NCI-H1092 (cell line): ENCODE measurements around the gene TOB1.

Experiments used
- DNase-seq: peaks from one replicate; lab custom pipeline; 2025; lab: John Stamatoyannopoulos, UW

TOB1 gene

DNA sequence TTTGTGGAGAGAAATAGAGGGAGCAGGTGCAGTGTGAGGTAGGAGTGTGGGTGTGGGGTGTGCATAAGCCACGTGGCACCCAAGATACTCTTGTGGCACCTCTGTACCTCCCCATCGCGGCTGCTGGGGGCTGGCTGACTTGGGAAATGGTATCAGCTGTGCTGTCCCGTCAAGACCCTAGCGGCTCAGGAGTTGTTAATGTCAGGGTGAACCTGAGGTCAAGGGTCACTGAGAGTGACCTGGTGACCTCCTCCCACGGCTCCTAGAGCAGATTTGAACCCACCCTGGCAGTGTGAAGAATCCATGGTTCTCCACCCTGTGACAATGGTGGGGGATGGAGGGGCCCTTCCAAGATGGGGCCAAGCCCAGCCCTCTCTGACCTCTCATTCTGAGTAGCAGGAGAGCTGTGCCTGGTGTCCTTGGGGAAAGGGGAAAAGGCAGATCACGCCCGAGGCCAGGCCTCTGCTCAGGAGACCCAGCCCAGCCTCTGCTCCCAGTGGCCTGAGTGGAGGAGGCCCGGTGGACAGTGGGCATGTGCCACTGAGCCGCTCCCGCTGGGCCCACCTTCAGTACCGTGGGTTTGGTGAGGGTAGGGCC lies 33.8 kb downstream of the TOB1 start:
- no peak for DNase-seq

DNA sequence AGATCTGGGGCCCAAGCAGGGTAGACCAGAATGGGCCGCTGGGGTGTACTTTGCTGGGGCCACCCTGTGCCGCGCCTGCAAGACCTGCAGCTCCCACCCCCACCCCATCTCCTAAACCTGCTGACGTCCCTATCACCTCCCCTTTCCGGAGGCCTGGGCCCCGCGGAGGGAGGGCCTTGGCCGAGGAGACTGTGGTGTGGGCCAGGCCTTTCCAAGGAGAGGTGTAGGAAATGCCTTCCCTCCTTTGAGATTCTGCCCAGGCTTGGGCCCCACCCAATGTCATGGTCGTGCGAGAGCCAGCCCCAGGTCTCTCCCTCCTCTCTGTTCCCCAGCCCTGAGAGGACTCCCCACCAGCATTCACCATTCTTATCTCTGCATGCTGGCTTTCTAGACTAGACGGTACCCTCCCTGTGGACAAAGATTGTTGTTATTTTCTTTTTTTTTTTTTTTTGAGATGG lies 34.7 kb downstream of the TOB1 start:
- DNase-seq, result no peak

DNA sequence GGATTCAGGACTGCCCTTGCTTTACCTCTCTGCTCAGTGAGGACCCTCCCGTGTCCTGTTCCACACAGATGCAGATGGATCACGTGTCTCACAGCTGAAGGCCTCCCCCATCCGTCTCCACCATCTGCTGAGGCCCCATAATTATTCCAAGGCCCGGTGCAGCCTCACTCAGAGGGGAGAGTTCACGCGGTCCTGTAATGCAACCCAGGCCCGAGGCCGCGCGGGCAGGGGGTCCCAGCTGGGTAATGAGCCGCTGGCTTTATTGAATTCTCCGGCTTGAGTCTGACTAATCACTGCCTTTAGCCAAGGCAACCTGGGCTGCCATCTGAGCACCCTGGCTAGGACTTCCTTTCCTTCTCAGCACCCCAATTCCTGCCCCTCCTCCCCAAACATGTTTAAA lies 35.2 kb downstream of the TOB1 start:
- no peak for DNase-seq

DNA sequence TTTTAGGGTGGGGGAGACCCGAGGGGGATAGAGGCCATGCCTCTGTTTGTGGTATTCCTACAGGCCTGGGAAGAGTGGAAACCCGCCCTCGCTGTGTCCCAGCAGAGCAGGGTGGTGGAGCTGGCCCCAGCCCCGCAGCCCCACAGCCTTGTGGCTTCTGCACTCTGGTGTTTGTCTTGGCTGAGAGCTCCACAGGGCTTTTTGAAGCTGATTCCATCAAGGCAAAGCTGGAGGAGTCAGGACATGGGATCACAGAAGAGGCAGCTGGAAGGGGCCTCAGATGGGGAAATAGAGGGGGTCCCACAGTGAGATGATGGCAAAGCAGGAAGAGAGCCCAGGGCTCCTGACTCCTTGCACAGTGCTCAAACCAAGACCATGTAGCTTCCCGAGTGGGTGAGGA lies 35.8 kb downstream of the TOB1 start:
- no peak for DNase-seq

DNA sequence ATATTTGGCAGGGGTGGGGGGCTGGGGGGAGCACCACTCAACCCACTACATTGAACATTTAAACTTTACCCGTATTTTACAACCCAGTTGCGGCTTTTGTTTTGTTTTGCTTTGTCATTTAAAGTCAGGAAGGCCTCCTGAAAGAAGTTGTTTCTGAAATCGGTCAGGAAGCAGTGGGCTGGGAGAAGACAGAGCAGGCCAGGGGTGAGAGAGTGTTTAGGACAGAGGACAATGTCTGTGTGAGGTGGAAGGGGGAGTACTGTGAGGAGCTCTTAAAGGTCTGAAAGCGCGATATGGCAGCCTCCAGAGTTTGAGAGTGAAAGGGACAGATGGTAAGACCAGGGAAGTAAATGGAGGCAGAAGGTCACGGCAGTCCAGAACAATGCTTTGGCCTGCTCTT lies 36.8 kb downstream of the TOB1 start:
- DNase-seq, result no peak

DNA sequence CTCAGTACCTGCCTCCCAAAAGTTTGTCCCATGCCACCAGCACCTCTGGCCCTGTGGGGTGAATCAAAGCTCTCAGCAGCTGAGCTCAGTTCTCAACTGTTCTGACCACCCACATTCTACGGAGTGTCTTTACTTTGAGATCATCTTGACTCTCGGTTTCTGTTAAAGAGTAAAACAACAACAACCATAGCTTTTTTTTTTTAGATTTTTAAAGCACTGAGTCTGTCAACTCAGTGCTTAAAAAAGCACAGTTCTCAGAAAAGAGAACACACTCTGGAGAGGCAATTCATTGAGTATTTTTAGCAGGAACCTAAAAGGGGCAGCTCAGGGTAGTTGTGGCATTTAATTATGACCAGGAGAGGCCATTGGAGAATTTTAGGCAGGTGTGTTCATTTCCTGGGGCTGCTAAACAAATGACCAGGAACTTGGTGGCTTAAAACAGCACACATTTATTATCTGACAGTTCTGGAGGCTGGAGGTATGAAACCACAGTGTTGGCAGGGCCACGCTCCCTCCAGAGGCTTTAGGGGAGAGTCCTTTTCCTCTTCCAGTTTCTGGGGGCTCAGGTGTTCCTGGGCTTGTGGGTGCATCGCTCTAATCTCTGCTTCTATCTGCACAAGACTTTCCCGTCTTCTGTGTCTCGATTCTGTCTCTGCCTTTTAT lies 37.5 kb downstream of the TOB1 start:
- DNase-seq, result no peak

DNA sequence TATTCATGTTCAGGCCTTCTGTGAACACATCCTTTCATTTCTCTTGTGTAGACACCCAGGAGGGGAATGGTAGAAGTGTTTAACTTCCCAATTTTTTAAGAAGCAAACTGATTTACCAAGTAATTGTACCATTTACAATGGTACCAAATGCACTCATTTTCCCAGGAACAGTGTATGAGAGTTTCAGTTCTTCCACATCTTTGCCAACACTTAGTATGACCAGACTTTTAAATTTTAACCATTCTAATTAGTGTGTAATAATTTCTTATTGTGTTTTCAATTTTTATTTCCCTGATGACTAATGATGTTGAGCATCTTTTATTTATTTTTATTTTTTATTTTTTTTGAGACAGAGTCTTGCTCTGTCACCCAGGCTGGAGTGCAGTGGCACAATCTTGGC lies 41.0 kb downstream of the TOB1 start:
- DNase-seq, result no peak

DNA sequence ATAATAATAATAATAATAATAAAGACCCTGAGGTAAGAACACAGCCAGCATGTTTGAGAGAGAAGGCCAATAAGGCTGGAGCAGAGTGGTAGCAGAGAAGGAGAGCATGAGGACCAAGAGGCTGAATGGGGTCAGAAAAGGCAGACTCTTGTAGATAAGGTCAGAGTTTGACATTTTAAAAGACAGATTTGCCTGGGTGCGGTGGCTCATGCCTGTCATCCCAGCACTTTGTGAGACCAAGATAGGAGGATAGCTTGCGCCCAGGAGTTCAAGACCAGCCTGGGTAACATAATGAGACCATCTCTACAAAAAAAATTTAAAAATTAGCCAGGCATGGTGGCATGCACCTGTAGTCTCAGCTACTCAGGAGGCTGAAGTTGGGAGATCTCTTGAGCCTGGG lies 41.7 kb downstream of the TOB1 start:
- no peak for DNase-seq

DNA sequence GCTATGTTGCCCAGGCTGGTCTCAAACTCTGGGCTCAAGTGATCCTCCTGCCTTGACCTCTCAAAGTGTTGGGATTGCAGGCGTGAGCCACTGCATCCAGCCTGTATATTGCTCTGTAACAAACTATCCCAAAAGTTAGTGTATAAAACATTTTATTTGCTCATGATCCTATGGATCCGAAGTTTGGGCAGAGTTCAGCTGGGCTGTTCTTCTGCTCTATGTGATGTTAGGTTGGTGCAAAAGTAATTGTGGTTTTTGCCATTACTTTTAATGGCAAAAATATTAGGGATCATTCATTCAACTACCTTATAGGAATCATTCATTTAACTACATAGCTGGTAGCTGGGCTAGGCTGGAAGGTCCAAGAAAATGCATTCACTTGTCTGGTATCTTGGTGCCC lies 43.6 kb downstream of the TOB1 start:
- no peak for DNase-seq

DNA sequence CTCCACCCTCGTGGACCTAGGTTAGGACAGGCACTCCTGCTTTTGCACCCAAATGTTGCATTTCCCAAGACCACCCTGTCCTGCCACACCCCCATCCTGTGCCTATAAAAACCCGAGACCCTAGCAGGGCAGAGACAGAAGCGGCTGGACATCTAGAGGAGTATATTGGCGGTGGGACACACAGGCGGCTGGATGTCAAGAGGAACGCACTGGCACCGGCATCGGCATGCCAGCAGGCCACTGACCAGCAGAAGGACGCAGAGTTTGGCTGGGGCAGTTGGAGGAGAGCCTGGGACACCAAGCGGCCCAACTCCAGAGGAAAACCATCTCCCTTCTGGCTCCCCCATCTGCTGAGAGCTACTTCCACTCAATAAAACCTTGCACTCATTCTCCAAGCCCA lies 45.5 kb downstream of the TOB1 start:
- no peak for DNase-seq

DNA sequence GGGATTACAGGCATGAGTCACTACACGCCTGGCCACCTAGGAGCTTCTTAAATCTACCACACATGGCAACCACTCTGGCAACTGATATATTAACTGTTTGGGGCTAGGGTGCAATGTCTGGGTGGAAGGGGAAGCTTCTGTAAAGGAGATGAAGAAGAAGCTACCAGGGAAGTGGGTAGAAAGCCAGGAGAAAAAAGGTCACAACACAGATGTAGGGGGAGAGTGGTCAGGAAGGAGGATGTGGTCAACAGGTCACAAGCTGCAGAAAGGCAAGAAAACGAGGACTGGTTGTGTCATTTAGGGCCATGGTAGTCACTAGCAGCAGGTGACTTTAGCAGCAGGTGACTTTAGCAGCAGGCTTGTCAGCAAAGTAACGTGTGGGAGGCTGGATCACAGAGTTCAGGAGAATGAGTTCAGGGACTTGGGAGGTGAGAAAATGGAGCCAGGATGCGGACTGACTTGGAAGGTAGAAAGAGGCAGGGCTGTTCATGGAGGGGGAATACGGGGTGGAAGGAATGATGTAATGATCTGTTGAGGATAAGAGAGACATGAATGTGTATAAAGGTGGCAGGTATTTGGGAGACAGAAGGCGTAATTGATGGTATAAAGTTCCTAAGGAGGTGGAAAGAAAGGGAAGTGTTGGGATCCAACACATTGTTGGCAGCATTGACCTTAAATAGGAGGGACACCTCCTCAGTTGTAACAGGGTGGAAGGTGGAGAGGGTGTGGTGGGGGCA lies 47.1 kb downstream of the TOB1 start:
- no peak for DNase-seq

DNA sequence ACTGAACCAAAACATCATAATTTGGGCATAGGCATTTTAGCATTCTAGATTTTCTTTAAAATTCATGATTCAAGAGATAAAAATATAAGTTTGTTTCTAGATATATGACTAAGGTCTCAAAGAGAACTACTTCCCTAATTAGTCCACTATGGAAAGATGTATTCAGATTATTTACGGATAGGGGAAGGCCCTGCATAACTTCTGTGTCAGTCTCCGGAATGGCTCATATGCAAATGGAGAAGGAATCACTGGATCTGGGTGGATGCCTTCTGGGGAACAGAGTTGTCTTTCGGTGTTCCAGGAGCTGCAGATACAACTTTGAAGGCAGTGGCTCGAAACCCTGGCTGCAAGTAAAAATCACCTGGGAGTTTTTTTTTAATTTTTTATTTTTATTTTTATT lies 47.9 kb downstream of the TOB1 start:
- no peak for DNase-seq

DNA sequence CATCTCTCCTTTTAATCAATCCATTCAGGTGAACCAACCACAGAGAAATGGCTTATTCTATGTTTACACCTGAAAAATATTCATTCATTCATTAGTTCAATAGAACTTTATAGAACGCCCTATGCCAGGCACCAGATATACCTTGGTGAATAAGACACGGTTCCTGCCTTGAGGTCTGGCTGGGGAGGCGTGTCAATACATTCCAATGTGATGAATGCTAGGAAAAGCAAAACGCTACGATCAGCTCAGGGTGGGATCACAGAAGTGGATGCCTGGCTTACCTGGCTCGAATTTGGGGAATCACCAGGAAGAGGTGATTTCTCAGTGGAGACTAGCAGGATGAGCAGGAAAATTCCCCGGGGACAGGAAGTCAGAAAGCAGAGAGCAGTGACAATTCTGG lies 48.3 kb downstream of the TOB1 start:
- no peak for DNase-seq

DNA sequence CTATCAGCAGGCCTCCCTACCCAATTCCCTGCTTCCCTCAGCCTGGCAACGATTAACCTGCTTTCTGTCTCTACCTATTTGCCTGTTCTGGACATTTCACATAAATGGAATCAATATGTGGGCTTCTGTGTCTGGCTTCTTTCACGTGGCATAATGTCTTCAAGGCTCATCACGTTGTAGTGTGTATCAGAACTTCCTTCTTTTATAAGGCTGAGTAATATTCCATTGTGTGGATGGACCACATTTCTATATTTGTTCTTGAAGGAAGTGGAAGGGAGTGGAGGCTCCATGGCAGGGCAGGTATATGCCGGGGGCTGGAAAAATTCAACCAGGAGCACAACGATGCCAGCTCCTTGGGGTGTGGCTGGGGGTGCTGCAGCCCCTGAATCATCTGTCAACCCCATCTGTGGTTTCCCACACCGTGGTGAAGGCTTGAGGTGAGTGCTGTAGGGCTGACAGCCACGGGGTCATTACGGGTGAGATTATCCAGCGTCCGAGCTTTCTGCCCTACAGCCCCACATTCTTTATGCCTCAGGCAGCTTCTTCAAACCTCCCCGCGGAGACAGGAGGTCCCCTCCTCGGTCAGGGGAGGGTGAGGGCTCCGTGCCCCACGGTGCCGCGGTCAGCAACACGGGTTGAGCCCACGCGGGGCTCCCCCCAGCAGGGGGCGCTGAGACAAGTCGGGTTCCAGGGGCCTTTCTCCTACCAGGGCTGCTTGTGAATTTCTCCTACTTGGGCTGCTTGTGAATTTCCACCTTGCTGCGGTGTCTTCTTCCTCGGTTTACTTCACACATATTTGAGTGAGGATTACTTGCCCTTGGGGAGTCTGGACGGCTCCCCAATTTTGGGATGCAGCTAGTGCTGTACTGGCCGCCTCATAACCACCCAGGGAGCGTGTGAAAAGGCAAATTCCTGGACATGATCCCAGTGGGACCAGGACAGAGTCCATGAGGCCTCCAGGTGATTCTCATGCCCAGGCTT lies 49.1 kb downstream of the TOB1 start:
- DNase-seq, result no peak

DNA sequence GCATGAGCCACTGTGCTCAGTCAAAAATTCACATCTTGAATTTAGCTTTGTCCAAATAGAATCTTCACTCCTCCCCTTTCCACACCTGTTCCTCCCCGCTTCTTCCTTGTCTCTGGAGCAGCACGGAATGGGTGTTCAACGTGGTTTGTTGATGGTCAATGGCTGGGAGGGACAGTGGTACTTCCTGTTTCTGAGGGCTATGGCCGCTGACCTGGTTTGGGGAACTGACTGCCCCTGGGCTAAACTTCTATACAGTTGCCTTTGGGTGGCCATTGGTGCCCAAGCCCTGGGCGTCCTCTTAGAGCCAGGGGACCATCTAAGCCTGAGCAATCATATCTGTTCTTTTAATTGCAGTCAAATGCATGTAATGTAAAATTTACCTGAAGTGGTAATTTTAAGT lies 49.9 kb downstream of the TOB1 start:
- no peak for DNase-seq

DNA sequence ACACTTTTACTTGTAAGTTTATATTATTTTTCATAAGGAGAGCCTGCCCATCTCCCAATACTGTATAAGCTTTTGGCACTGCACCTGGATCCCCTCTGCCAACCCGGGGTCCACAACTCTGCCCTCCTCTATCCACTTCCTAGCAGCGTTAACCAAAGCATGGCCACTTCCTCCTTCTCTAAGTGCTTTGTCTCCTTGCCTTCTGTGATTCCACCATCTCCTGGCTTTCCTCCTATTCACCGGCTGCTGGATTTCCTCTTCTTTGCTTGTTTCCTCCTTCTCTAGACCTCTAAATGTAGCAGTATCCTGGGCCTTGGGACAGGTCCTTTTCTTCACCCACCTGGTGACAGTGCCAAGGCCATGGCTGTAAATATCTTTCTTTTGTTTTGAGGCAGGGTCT lies 50.8 kb downstream of the TOB1 start:
- DNase-seq, result no peak

DNA sequence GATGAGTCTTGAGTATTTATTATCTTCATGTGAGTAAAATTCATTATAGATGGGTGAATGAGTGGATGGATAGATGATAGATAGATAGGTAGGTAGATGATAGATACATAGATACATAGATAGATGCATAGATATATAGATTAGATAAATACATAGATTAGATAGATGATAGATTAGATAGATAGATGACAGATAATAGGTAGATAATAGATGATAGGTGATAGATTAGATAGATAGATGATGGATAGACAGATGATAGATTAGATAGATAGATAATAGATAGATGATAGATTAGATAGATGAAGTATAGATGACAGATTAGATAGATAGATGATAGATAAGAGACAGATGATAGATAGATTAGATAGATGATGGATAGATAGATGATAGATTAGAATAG lies 52.6 kb downstream of the TOB1 start:
- DNase-seq, result no peak
